NCI-H2227 (cell line): ENCODE data around the gene CNKSR2.

Source experiments
- DNase-seq: peaks from one replicate; lab custom pipeline; 2025; ENCODE audit not compliant: unreplicated experiment; lab: John Stamatoyannopoulos, UW

CNKSR2 gene

DNA sequence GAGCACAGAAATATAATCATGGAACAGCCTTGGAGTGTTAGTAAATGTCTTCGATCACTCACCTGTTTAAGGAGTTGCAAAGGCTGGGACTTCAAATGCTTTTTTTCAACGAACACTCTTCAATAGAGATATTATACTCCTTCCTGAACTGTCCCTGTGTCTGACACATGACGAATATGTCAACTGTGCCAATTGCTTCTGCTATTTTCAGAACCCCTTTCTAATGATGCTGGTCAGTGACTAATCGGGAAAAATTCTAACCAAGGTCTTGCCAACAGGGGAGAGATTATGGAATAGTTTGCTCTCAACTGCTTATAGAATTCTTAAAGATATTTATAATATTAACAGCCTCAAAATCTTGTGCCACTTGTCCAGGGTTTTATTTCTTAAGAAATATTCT, 292.5 kb downstream of the CNKSR2 start:
- no peak for DNase-seq

GRCh38 chrX:21674430-21675186, 300.4 kb downstream of the CNKSR2 start:
- no peak for DNase-seq

GRCh38 chrX:21675931-21676330, 301.7 kb downstream of the CNKSR2 start:
- no peak for DNase-seq

- no peak for DNase-seq
Measured at GRCh38 chrX:21678048-21678612, 303.9 kb downstream of the CNKSR2 start.

GRCh38 chrX:21683941-21684340, 309.7 kb downstream of the CNKSR2 start:
- no peak for DNase-seq

GRCh38 chrX:21691512-21692018, 317.3 kb downstream of the CNKSR2 start:
- no peak for DNase-seq

DNA sequence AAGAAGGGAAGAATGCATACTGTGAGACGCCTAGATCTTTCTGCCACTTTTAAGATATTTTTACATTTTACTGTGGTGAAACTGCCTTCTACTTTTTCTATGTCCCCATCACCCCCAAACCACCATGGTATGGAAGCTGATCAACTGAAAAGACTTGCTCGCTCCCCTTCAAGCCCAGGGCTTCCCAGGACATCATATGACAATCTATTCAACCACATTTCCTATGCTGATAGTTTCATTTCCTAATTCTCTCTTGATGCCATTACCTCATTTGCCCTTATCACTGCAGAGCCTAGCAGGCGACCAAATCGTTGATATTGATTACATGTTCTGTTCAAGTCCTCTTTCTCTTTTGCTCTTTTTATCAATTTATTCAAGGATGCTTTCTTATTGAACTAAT, 324.1 kb downstream of the CNKSR2 start:
- no peak for DNase-seq

- DNase-seq: no peak
Measured at GRCh38 chrX:21699136-21699535, 324.9 kb downstream of the CNKSR2 start.

GRCh38 chrX:21700275-21700674, 326.1 kb downstream of the CNKSR2 start:
- DNase-seq: no peak

GRCh38 chrX:21700967-21701366, 326.7 kb downstream of the CNKSR2 start:
- no peak for DNase-seq

GRCh38 chrX:21702725-21703124, 328.5 kb downstream of the CNKSR2 start:
- peak; percentile 4 for DNase-seq
